Neural progenitor cell (in vitro differentiated cells): ENCODE results near the gene PPARG. TPM values are rescaled to one million over a fixed set of nuclear protein-coding genes. Genes with fewer than 3 reads are reported as not detected.

ENCODE experiments used
- DNase-seq: peaks from one replicate; pipeline ENCODE4 v3.0.0-alpha.2; 2016; ENCODE audit warnings: low spot score
- H2AFZ ChIP-seq: fragments of 200-600 bp; sonication (generic); replicated peaks from 2 replicates; pipeline ENCODE4 v1.6.1; 2016; ENCODE audit warnings: antibody characterized with exemption
- H3F3A ChIP-seq: fragments of 200-600 bp; sonication (generic); 2 replicates; pipeline ENCODE4 v1.6.1; 2016; ENCODE audit warnings: antibody characterized with exemption, low read depth
- H3K27ac ChIP-seq: fragments of 200-600 bp; sonication (generic); 2 replicates; pipeline ENCODE4 v1.5.1; 2016; ENCODE audit warnings: mild to moderate bottlenecking
- H3K27me3 ChIP-seq: fragments of 200-600 bp; sonication (generic); 2 replicates; pipeline ENCODE4 v1.6.1; 2016; ENCODE audit warnings: mild to moderate bottlenecking, moderate library complexity
- H3K36me3 ChIP-seq: fragments of 200-600 bp; sonication (generic); 2 replicates; pipeline ENCODE4 v1.5.1; 2016
- H3K4me1 ChIP-seq: fragments of 200-600 bp; sonication (generic); 2 replicates; pipeline ENCODE4 v1.6.1; 2016; ENCODE audit warnings: mixed run types
- H3K4me2 ChIP-seq: fragments of 200-600 bp; sonication (generic); 2 replicates; pipeline ENCODE4 v1.6.1; 2016
- H3K4me3 ChIP-seq: fragments of 200-600 bp; sonication (generic); 2 replicates; pipeline ENCODE4 v1.5.1; 2016
- H3K79me2 ChIP-seq: fragments of 200-600 bp; sonication (generic); 2 replicates; pipeline ENCODE4 v1.6.1; 2016; ENCODE audit warnings: low read depth
- H3K9ac ChIP-seq: fragments of 200-600 bp; sonication (generic); 2 replicates; pipeline ENCODE4 v1.6.1; 2016
- H3K9me3 ChIP-seq: fragments of 200-600 bp; sonication (generic); 2 replicates; pipeline ENCODE4 v1.5.1; 2016; ENCODE audit warnings: low read depth
- H4K20me1 ChIP-seq: fragments of 200-600 bp; sonication (generic); 2 replicates; pipeline ENCODE4 v1.6.1; 2016; ENCODE audit warnings: low read depth
- H3K27ac Mint-ChIP-seq: 3 replicates; pipeline ENCODE4 v1.8.0; 2021; ENCODE audit warnings: mixed read lengths
- H3K27me3 Mint-ChIP-seq: 2 replicates; pipeline ENCODE4 v1.8.0; 2022; ENCODE audit warnings: low read depth, mild to moderate bottlenecking, inconsistent platforms, moderate library complexity, mixed read lengths; ENCODE audit not compliant: insufficient read depth
- H3K36me3 Mint-ChIP-seq: 3 replicates; pipeline ENCODE4 v1.8.0; 2021; ENCODE audit warnings: mixed read lengths
- H3K4me1 Mint-ChIP-seq: 3 replicates; pipeline ENCODE4 v1.8.0; 2021; ENCODE audit warnings: mixed read lengths
- H3K4me3 Mint-ChIP-seq: 3 replicates; pipeline ENCODE4 v1.8.0; 2021; ENCODE audit warnings: mild to moderate bottlenecking, moderate library complexity, mixed read lengths
- H3K9me3 Mint-ChIP-seq: 3 replicates; pipeline ENCODE4 v1.8.0; 2020; ENCODE audit warnings: mixed read lengths
- CTCF ChIP-seq: fragments of 200-600 bp; sonication (generic); IDR thresholded peaks from 2 replicates; pipeline ENCODE4 v1.5.1; 2017; ENCODE audit warnings: antibody characterized with exemption, mild to moderate bottlenecking
- EZH2 ChIP-seq: fragments of 200-600 bp; sonication (generic); IDR thresholded peaks from 2 replicates; pipeline ENCODE4 v1.6.1; 2017; ENCODE audit warnings: antibody characterized with exemption, mild to moderate bottlenecking, moderate library complexity
- EZH2phosphoT487 ChIP-seq: fragments of 200-600 bp; sonication (generic); IDR thresholded peaks from 2 replicates; pipeline ENCODE4 v1.6.1; 2017; ENCODE audit warnings: antibody characterized with exemption
- total RNA-seq: library from RNA; depleted of rRNA; stranded (reverse); fragments of >200 nt; gene quantifications from 2 replicates; pipeline ENCODE4 v1.2.3, GENCODE V29; 2015; ENCODE audit warnings: low replicate concordance

Gene PPARG
- total RNA-seq, 1 donor from 2014 or later: not detected

GRCh38 chr3:12369598-12369997 is 80.7 kb downstream of the PPARG start:
- TF ChIP-seq EZH2 (no peak), EZH2phosphoT487 (no peak), CTCF (no peak)
- H3K9me3 ChIP-seq: no peaks in the 10 kb centered on the region
- H3K27me3 ChIP-seq: peaks cover 2% of the 10 kb centered on the region
- no peaks in the 10 kb centered on the region for H3K4me1 ChIP-seq
- Mint-ChIP-seq H3K9me3 (peaks cover 6% of the 10 kb centered on the region), H3K27me3 (no peaks in the 10 kb centered on the region), H3K4me1 (no peaks in the 10 kb centered on the region), H3K36me3 (no peaks in the 10 kb centered on the region), H3K27ac (no peak overlapping the region), H3K4me3 (no peak overlapping the region)
- H4K20me1 ChIP-seq: no peaks in the 10 kb centered on the region
- H3K27ac ChIP-seq: no peak overlapping the region
- H3K4me2 ChIP-seq: no peak overlapping the region
- H3K4me3 ChIP-seq: no peak overlapping the region
- H3K79me2 ChIP-seq: no peaks in the 10 kb centered on the region
- no peaks in the 10 kb centered on the region for H3F3A ChIP-seq
- H3K36me3 ChIP-seq: no peaks in the 10 kb centered on the region
- DNase-seq: no peak
- H3K9ac ChIP-seq: no peak overlapping the region
- no peak overlapping the region for H2AFZ ChIP-seq

DNA sequence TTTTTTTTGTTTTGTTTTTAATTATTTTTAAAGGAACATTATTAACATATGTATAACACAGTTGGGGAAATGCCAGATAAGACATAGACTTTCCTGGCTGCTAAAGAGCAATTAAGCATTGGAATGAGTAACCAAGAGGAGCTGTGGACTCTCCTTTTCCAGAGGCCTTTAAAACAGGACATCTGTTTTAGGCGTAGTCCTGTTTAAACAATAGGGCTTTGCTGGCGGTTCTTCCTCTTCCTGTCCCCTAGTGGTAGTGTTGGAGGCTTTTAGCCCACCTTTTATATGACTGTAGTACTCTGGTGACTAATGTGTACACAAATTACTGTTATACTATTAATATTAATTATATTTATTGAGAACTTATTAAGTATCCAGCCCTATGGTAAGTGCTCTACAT is 81.9 kb downstream of the PPARG start:
- H3K4me3 ChIP-seq: no peak overlapping the region
- H3K79me2 ChIP-seq: no peaks in the 10 kb centered on the region
- Mint-ChIP-seq H3K4me1 (no peaks in the 10 kb centered on the region), H3K4me3 (no peak overlapping the region), H3K27me3 (no peaks in the 10 kb centered on the region), H3K36me3 (no peaks in the 10 kb centered on the region), H3K27ac (no peak overlapping the region), H3K9me3 (peaks cover 6% of the 10 kb centered on the region)
- H3F3A ChIP-seq: no peaks in the 10 kb centered on the region
- peak; percentile 24 for DNase-seq
- H3K27ac ChIP-seq: no peak overlapping the region
- H2AFZ ChIP-seq: no peak overlapping the region
- no peak overlapping the region for H3K4me2 ChIP-seq
- H3K9me3 ChIP-seq: no peaks in the 10 kb centered on the region
- TF ChIP-seq EZH2phosphoT487 (no peak), CTCF (peak; percentile 17), EZH2 (no peak)
- H3K4me1 ChIP-seq: no peaks in the 10 kb centered on the region
- H3K9ac ChIP-seq: no peak overlapping the region
- H4K20me1 ChIP-seq: no peaks in the 10 kb centered on the region
- H3K27me3 ChIP-seq: peaks cover 4% of the 10 kb centered on the region
- no peaks in the 10 kb centered on the region for H3K36me3 ChIP-seq

DNA sequence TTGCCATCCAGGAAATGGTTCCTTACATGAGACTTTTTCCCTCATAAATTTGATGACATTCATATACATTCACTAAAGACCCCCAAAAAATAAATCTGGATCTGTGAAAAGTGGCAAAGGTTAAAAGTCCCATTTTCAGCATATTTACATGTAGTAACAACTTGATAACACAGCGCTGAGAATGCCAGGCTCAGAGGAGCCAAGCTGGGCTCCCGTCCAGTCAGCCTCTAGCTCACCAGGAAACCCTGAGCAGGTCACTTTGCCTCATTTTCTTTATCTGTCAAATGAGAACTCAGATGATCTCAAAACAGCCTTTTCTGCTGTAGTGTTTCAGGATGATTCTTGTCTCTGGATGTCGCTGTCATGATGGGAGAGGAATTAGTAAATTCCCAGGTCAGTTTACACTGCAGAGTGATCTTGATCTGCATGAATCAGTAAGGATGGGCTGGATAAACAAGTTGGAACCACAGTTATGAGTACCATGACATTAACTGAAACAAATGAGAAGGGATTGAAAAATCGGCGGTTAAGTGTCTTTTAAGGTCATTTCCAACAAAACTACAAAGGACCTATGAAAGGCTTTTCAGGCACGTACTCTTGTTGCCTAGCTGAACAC is 82.8 kb downstream of the PPARG start:
- no peak overlapping the region for H3K4me2 ChIP-seq
- H3K9me3 ChIP-seq: no peaks in the 10 kb centered on the region
- H3K27me3 ChIP-seq: peaks cover 4% of the 10 kb centered on the region
- Mint-ChIP-seq H3K4me3 (no peak overlapping the region), H3K27ac (no peak overlapping the region), H3K27me3 (no peaks in the 10 kb centered on the region), H3K9me3 (peaks cover 2% of the 10 kb centered on the region), H3K36me3 (no peaks in the 10 kb centered on the region), H3K4me1 (no peaks in the 10 kb centered on the region)
- no peaks in the 10 kb centered on the region for H3F3A ChIP-seq
- no peaks in the 10 kb centered on the region for H3K79me2 ChIP-seq
- no peaks in the 10 kb centered on the region for H3K36me3 ChIP-seq
- H3K27ac ChIP-seq: no peak overlapping the region
- H4K20me1 ChIP-seq: no peaks in the 10 kb centered on the region
- no peak for DNase-seq
- no peaks in the 10 kb centered on the region for H3K4me1 ChIP-seq
- H3K9ac ChIP-seq: no peak overlapping the region
- H3K4me3 ChIP-seq: no peak overlapping the region
- peak overlapping the region; percentile 24 for H2AFZ ChIP-seq
- TF ChIP-seq CTCF (no peak), EZH2phosphoT487 (no peak), EZH2 (no peak)
